Measurements from ENCODE around the gene WDR31. TPM values are rescaled to one million over a fixed set of nuclear protein-coding genes. Genes with fewer than 3 reads are reported as not detected.

The WDR31 gene
- total RNA-seq, 1 donor from 2014 or later: 3.6 TPM

DNA sequence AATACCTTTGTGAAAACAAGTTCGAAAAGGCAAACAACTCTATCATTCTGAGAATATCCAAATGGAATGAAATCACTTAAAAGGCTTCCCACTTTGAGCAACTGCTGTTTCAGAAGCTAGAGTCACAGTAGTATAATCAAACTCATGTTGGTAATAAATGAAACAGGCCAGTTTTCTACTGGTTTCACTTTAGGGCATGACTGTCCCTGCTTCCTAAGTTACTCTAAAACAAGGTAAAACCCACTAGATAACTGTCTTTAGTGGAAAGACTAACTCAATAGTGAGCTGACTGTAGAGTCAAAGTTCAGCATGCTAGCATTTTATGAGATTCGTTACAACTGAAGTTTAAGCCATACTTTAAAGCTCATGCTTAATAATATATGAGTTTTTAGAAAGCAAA lies 70.7 kb downstream of the WDR31 start:
- Mint-ChIP-seq H3K4me1 (no peaks in the 10 kb centered on the region), H3K9me3 (no peaks in the 10 kb centered on the region), H3K27me3 (ENCODE audit: low read depth) (no peaks in the 10 kb centered on the region), H3K36me3 (ENCODE audit: low read depth) (peaks cover 11% of the 10 kb centered on the region), H3K4me3 (no peak overlapping the region), H3K27ac (ENCODE audit: unreplicated experiment) (no peak overlapping the region)
- no peak for DNase-seq (ENCODE audit: low read depth, low spot score)
- TF ChIP-seq, protein P1, sequence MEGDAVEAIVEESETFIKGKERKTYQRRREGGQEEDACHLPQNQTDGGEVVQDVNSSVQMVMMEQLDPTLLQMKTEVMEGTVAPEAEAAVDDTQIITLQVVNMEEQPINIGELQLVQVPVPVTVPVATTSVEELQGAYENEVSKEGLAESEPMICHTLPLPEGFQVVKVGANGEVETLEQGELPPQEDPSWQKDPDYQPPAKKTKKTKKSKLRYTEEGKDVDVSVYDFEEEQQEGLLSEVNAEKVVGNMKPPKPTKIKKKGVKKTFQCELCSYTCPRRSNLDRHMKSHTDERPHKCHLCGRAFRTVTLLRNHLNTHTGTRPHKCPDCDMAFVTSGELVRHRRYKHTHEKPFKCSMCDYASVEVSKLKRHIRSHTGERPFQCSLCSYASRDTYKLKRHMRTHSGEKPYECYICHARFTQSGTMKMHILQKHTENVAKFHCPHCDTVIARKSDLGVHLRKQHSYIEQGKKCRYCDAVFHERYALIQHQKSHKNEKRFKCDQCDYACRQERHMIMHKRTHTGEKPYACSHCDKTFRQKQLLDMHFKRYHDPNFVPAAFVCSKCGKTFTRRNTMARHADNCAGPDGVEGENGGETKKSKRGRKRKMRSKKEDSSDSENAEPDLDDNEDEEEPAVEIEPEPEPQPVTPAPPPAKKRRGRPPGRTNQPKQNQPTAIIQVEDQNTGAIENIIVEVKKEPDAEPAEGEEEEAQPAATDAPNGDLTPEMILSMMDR (conservative IDR thresholded peaks at IDR 0.05): no peak

DNA sequence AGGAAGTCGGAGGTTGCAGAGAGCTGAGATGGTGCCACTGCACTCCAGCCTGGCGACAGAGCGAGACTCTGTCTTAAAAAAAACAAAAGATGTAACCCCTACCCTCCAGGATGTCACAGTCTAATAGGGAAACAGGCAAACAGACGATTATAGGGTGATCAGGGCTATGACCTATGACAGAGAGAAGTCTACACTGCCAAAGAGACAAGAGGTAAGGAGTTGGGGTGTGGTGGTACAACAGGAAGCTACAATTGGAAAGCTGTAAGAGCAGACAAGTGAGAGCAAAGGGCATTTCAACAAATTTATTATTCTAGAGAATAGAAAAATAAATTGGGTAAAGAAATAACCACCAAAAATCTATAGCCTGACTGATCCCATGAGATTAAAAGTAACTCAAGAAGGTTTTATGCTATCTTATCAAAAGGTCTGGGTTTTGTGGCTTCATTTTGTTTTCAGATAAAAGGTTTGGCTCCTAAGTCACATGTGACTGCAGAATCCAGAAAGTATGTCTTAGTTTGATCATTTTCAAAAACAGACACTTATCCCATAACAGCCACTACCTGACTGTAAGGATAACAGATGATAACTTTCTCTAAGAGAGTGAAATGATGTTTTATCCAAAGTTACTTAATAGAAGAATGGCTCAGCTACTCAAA lies 72.0 kb downstream of the WDR31 start:
- no peak overlapping the region for H3K27ac Mint-ChIP-seq (ENCODE audit: unreplicated experiment)
- H3K9me3 Mint-ChIP-seq: no peaks in the 10 kb centered on the region
- TF ChIP-seq, protein P1 (conservative IDR thresholded peaks at IDR 0.05): no peak
- peaks cover 11% of the 10 kb centered on the region for H3K36me3 Mint-ChIP-seq (ENCODE audit: low read depth)
- no peaks in the 10 kb centered on the region for H3K4me1 Mint-ChIP-seq
- no peak overlapping the region for H3K4me3 Mint-ChIP-seq
- DNase-seq (ENCODE audit: low read depth, low spot score): no peak
- no peaks in the 10 kb centered on the region for H3K27me3 Mint-ChIP-seq (ENCODE audit: low read depth)

DNA sequence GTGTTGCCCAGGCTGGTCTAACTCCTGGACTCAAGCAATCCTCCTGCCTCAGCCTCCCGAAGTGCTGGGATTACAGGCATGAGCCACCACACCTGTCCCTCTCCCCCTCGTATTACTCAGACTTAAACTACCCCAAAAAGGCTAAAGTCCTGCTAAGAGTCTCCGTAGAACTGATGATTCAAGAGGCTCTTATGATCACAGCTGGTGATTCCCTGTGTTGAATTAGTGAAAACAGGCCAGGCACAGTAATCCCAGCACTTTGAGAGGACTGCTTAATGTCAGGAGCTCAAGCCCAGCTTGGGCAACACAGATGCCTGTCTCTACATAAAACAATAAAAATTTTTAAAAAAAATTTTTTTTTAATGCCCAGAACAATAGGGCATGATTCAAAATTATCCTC lies 73.9 kb downstream of the WDR31 start:
- TF ChIP-seq, protein P1 (conservative IDR thresholded peaks at IDR 0.05): no peak

More for the DNA sequence above, 73.9 kb downstream of the WDR31 start:
- no peak overlapping the region for H3K4me3 Mint-ChIP-seq
- H3K27me3 Mint-ChIP-seq (ENCODE audit: low read depth): no peaks in the 10 kb centered on the region
- no peaks in the 10 kb centered on the region for H3K4me1 Mint-ChIP-seq
- H3K9me3 Mint-ChIP-seq: no peaks in the 10 kb centered on the region
- no peak overlapping the region for H3K27ac Mint-ChIP-seq (ENCODE audit: unreplicated experiment)
- H3K36me3 Mint-ChIP-seq (ENCODE audit: low read depth): peaks cover 11% of the 10 kb centered on the region
- no peak for DNase-seq (ENCODE audit: low read depth, low spot score)

Other genes with a start within 250 kb of the WDR31 start
- 3.0 and 3.6 TPM in 2 replicates for gene SLC31A2, start 189.3 kb downstream of the WDR31 start, total RNA-seq
- gene FKBP15, start 119.0 kb downstream of the WDR31 start, total RNA-seq: 19.9 and 20.2 TPM in 2 replicates
- 30.0 and 30.8 TPM in 2 replicates for gene SLC31A1, start 118.7 kb downstream of the WDR31 start, total RNA-seq
- 35.3 and 37.1 TPM in 2 replicates for gene CDC26, start 64.7 kb downstream of the WDR31 start, total RNA-seq
- 46.3 and 46.4 TPM in 2 replicates for gene PRPF4, start 64.6 kb downstream of the WDR31 start, total RNA-seq
- not detected in 2 replicates for gene RNF183, start 36.9 kb downstream of the WDR31 start, total RNA-seq
- gene BSPRY, start 9.3 kb upstream of the WDR31 start, total RNA-seq: not detected in 2 replicates
- gene HDHD3, start 36.7 kb upstream of the WDR31 start, total RNA-seq: 12.7 and 13.4 TPM in 2 replicates
- 23.2 and 23.7 TPM in 2 replicates for gene ALAD, start 61.0 kb upstream of the WDR31 start, total RNA-seq
- gene POLE3, start 70.4 kb upstream of the WDR31 start, total RNA-seq: 86.5 and 86.6 TPM in 2 replicates
- 0.68 and 0.77 TPM in 2 replicates for gene C9orf43, start 70.5 kb upstream of the WDR31 start, total RNA-seq
- gene RGS3, start 123.5 kb upstream of the WDR31 start, total RNA-seq: 36.7 and 41.0 TPM in 2 replicates